Measurements from ENCODE around the gene OPHN1. TPM values are rescaled to one million over a fixed set of nuclear protein-coding genes. Genes with fewer than 3 reads are reported as not detected.

OPHN1 gene
- total and polyA plus RNA-seq, 4 experiments from 2014 or later = 0.03 to 0.44 (median 0.23) TPM; not detected in 1

- CTCF ChIA-PET (ENCODE audit: partially characterized antibody) = no interaction called here
- intact Hi-C loops (cut with micrococcal nuclease) = no loop called here
- POLR2A ChIA-PET (ENCODE audit: partially characterized antibody) = no interaction called here
These were observed 389.4 kb downstream of the OPHN1 start for GRCh38 chrX:68043713-68044438.

DNA sequence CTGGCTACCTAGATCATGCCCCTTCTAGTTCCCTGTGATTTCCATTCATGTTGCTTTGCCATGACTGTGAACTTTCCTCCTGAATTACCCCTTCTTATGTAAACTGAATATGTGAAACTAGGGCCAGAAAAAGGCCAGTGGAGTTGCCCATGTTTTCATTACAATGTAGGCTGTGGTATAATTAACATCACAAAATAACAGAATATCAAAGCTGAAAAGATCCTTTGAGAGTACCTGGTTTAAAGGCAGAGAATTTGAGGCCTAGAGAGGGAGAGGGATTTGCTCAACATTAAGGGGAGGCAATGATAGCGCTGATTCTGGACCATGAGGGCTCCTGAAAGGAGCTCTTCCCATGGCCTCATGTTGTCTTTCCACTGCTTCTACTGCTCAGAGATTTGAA, 392.2 kb downstream of the OPHN1 start:
- intact Hi-C loops (cut with micrococcal nuclease) = no loop called here
- no peaks in the 10 kb centered on the region for H3K27me3 ChIP-seq (ENCODE audit: insufficient read depth, low read length)
- H3K36me3 Mint-ChIP-seq = no peaks in the 10 kb centered on the region
- no peak overlapping the region for H3K27ac ChIP-seq (ENCODE audit: low read depth, low read length)
- no peaks in the 10 kb centered on the region for H3K9me3 ChIP-seq (ENCODE audit: control insufficient read depth in 1 of 2, low read length in 2 of 2)
- ChIA-PET CTCF (ENCODE audit: partially characterized antibody) (no interaction called here), POLR2A (ENCODE audit: partially characterized antibody) (no interaction called here)
- DNase-seq = no peak
- H3K4me3 Mint-ChIP-seq = no peak overlapping the region
- no peak overlapping the region for H3K27ac Mint-ChIP-seq
- no peaks in the 10 kb centered on the region for H3K36me3 ChIP-seq (ENCODE audit: insufficient read depth, low read length)
- no peaks in the 10 kb centered on the region for H3K9me3 Mint-ChIP-seq
- no peak overlapping the region for H3K4me3 ChIP-seq (ENCODE audit: low read length in 2 of 2)
- no peaks in the 10 kb centered on the region for H3K4me1 ChIP-seq (ENCODE audit: insufficient read depth, low read length)
- H3K4me1 Mint-ChIP-seq = no peaks in the 10 kb centered on the region
- no peaks in the 10 kb centered on the region for H3K27me3 Mint-ChIP-seq

More at GRCh38 chrX:68043713-68044438, 389.4 kb downstream of the OPHN1 start:
- Mint-ChIP-seq H3K9me3 (no peaks in the 10 kb centered on the region), H3K4me1 (no peaks in the 10 kb centered on the region), H3K27me3 (no peaks in the 10 kb centered on the region), H3K27ac (no peak overlapping the region), H3K4me3 (no peak overlapping the region), H3K36me3 (no peaks in the 10 kb centered on the region)
- Histone ChIP-seq H3K9me3 (ENCODE audit: control insufficient read depth in 1 of 2, low read length in 2 of 2) (no peaks in the 10 kb centered on the region), H3K27ac (ENCODE audit: low read depth, low read length) (no peak overlapping the region), H3K4me1 (ENCODE audit: insufficient read depth, low read length) (no peaks in the 10 kb centered on the region), H3K4me3 (ENCODE audit: low read length in 2 of 2) (no peak overlapping the region), H3K27me3 (ENCODE audit: insufficient read depth, low read length) (no peaks in the 10 kb centered on the region), H3K36me3 (ENCODE audit: insufficient read depth, low read length) (no peaks in the 10 kb centered on the region)
- DNase-seq = no peak

DNA sequence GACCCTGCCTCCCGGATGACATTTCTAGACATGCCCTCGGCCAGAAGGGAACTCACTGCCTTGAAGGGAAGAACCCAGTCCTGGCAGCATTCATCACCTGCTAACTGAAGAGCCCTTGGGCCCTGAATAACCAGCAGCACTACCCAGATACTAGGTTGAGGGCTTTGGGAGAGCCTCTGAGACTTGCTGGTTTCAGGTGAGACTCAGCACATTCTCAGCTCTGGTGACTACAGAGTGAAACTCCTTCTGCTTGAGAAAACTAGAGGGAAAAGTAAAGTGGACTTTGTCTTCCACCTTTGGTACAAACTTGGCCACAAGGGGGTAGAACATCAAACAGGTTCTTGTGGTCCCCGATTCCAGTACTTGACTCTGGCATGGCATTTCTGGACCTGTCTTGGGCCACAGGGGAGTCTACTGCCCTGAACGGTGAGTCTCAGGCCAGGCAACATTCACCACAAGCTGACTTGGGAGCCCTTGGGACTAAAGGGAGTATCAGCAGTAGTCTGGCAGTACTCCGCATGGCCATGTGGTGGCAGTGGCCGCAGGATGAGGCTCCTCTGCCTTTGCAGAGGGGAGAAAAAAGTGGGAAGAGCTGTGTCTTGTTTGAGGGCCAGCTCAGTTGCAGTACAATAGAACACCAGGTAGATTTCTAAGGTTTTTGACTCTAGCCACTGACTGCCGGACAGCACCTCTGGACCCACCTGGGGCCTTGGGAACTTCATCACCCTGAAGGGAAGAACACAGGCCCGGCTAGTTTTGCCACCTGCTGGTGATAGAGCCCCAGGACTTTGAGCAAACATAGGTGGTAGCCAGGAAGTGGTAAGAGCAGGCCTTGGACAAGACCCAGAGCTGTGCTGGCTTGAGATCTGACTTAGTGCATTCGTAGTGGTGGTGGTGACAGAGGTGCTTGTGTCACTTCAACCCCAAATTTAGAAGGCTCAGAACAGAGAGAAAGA, 414.8 kb downstream of the OPHN1 start:
- POLR2A ChIA-PET (ENCODE audit: partially characterized antibody) = no interaction called here
- Histone ChIP-seq H3K36me3 (ENCODE audit: insufficient read depth, low read length) (no peaks in the 10 kb centered on the region), H3K9me3 (ENCODE audit: control insufficient read depth in 1 of 2, low read length in 2 of 2) (no peaks in the 10 kb centered on the region), H3K4me1 (ENCODE audit: insufficient read depth, low read length) (no peaks in the 10 kb centered on the region), H3K27me3 (ENCODE audit: insufficient read depth, low read length) (no peaks in the 10 kb centered on the region), H3K27ac (ENCODE audit: low read depth, low read length) (no peak overlapping the region), H3K4me3 (ENCODE audit: low read length in 2 of 2) (no peak overlapping the region)
- no peaks in the 10 kb centered on the region for H3K27me3 Mint-ChIP-seq
- intact Hi-C loops (cut with micrococcal nuclease) = no loop called here
- no peak overlapping the region for H3K4me3 Mint-ChIP-seq
- H3K9me3 Mint-ChIP-seq = peaks cover 0 to 6% (median 0%) of the 10 kb centered on the region in 8 donors
- no peak for DNase-seq
- no peaks in the 10 kb centered on the region for H3K36me3 Mint-ChIP-seq
- H3K27ac Mint-ChIP-seq = peak overlapping the region in 1 of 7 donors; percentile 15
- CTCF ChIA-PET (ENCODE audit: partially characterized antibody) = no interaction called here
- no peaks in the 10 kb centered on the region for H3K4me1 Mint-ChIP-seq

GRCh38 chrX:67998540-67998939, 434.8 kb downstream of the OPHN1 start:
- Mint-ChIP-seq H3K27ac (no peak overlapping the region), H3K4me1 (no peaks in the 10 kb centered on the region), H3K36me3 (no peaks in the 10 kb centered on the region), H3K4me3 (no peak overlapping the region), H3K9me3 (peaks cover 0 to 51% (median 23%) of the 10 kb centered on the region in 8 donors), H3K27me3 (no peaks in the 10 kb centered on the region)
- POLR2A ChIA-PET (ENCODE audit: partially characterized antibody) = no interaction called here
- Histone ChIP-seq H3K27ac (ENCODE audit: low read depth, low read length) (no peak overlapping the region), H3K9me3 (ENCODE audit: control insufficient read depth in 1 of 2, low read length in 2 of 2) (no peaks in the 10 kb centered on the region), H3K27me3 (ENCODE audit: insufficient read depth, low read length) (no peaks in the 10 kb centered on the region), H3K4me1 (ENCODE audit: insufficient read depth, low read length) (no peaks in the 10 kb centered on the region), H3K36me3 (ENCODE audit: insufficient read depth, low read length) (no peaks in the 10 kb centered on the region), H3K4me3 (ENCODE audit: low read length in 2 of 2) (no peak overlapping the region)
- CTCF ChIA-PET (ENCODE audit: partially characterized antibody) = no interaction called here
- no peak for DNase-seq
- intact Hi-C loops (cut with micrococcal nuclease) = no loop called here

Other genes starting within 250 kb of the OPHN1 start
- 10 to 100 TPM; 17.1 to 18.9 TPM for gene YIPF6, start 65.6 kb upstream of the OPHN1 start, total RNA-seq
- gene YIPF6, start 65.6 kb upstream of the OPHN1 start, polyA plus RNA-seq = 10 to 100 TPM; 22.2 to 23.2 TPM
- under 1 TPM; 0.47 to 0.86 TPM for gene STARD8, start 214.2 kb upstream of the OPHN1 start, total RNA-seq
- gene STARD8, start 214.2 kb upstream of the OPHN1 start, polyA plus RNA-seq = under 1 TPM in 1 of 2 donors, not detected in 1; 0.14 TPM